GM12801 (cell line): ENCODE measurements around the gene TSEN2.

Experiments
- CTCF ChIP-seq: IDR thresholded peaks from one replicate; pipeline ENCODE4 v1.5.1; 2011; ENCODE audit warnings: control low read depth; ENCODE audit not compliant: insufficient read length; ENCODE audit errors: extremely low read depth

TSEN2 gene

DNA sequence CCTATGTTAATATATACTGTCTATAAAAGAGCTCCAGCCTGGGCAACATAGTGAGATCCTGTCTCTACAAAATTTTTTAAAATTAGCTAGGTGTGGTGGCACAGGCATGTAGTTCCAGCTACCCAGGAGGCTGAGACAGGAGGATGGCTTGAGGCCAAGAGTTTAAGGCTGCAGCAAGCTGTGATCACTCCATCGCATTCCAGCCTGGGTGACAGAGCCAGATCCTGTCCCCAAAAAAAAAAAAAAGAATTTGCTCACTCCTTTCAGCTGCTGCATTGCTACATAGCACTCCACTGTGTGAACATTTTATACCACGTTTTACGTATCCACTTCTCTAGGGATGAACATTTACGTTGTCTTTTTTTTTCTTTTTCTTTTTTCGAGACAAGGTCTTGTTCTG lies 6.0 kb upstream of the TSEN2 start:
- TF ChIP-seq CTCF, result no peak

- no peak for TF ChIP-seq CTCF
Measured at GRCh38 chr3:12479919-12480427, 4.3 kb upstream of the TSEN2 start.

- TF ChIP-seq CTCF, result no peak
Measured at GRCh38 chr3:12483410-12483809, 870 bp upstream of the TSEN2 start.

- TF ChIP-seq CTCF, result no peak
Measured at GRCh38 chr3:12483872-12484197, 445 bp upstream of the TSEN2 start.

DNA sequence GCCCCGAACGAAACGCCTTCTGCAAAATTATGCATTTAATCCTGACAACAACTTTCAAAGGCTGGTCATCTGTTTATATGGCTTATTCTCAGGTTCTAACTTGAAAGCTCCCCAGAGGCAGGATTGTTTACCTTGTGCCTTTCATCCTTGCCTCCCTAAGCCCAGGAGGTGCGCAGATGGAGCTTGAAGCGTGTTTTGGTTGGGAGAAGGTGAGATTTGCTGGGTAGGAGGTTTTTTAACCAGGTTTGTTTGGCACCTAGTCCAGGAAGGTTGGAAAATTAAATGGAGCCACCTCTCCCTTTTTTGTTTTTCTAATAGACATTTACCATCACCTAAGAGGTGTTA lies 675 bp downstream of the TSEN2 start:
- no peak for TF ChIP-seq CTCF

DNA sequence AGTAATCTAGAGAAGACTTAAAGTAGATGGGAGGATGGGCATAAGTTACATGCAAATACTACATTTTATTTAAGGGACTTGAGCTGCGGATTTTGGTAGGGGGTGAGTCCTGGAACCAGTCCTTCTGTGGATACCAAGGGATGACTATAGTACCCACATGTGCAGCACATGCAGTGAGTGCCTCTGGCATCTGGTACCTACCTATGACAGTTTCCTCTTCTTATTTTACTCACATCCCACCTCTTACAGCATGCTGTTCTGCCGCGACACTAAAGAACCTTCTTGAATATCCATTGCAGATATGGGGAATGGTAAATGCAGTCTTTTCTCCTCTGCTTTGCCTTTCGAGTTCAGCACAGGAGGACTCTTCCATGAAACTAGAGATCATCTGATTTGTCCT lies 1.7 kb downstream of the TSEN2 start:
- no peak for TF ChIP-seq CTCF

- no peak for TF ChIP-seq CTCF
Measured at GRCh38 chr3:12486916-12487315, 2.6 kb downstream of the TSEN2 start.

- TF ChIP-seq CTCF, result no peak
Measured at GRCh38 chr3:12487336-12487735, 3.1 kb downstream of the TSEN2 start.
